NB4 (cell line): ENCODE data around the gene LPAR5.

Source experiments
- MYC ChIP-seq: IDR thresholded peaks from 2 replicates; pipeline ENCODE4 v1.6.1; 2011; ENCODE audit warnings: low read depth, low read length
- POLR2A ChIP-seq: IDR thresholded peaks from 2 replicates; pipeline ENCODE4 v1.6.1; 2011; ENCODE audit warnings: mild to moderate bottlenecking; ENCODE audit not compliant: insufficient read length; ENCODE audit errors: extremely low read depth
- TF ChIP-seq, protein P1 (sequence below): IDR thresholded peaks from one replicate; pipeline ENCODE4 v1.5.1; 2012; ENCODE audit warnings: low read depth, low read length

GRCh38 chr12:6643569-6644256 is 8.0 kb upstream of the LPAR5 start:
- TF ChIP-seq, protein P1, sequence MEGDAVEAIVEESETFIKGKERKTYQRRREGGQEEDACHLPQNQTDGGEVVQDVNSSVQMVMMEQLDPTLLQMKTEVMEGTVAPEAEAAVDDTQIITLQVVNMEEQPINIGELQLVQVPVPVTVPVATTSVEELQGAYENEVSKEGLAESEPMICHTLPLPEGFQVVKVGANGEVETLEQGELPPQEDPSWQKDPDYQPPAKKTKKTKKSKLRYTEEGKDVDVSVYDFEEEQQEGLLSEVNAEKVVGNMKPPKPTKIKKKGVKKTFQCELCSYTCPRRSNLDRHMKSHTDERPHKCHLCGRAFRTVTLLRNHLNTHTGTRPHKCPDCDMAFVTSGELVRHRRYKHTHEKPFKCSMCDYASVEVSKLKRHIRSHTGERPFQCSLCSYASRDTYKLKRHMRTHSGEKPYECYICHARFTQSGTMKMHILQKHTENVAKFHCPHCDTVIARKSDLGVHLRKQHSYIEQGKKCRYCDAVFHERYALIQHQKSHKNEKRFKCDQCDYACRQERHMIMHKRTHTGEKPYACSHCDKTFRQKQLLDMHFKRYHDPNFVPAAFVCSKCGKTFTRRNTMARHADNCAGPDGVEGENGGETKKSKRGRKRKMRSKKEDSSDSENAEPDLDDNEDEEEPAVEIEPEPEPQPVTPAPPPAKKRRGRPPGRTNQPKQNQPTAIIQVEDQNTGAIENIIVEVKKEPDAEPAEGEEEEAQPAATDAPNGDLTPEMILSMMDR = no peak
- TF ChIP-seq MYC (peak; percentile 33; the same call in 1 of the 2 replicates), POLR2A (no peak)
